Kidney epithelial cell (primary cell): Measurements from ENCODE around the gene MSX1. TPM values are rescaled to one million over a fixed set of nuclear protein-coding genes. Genes with fewer than 3 reads are reported as not detected.

Experiments
- DNase-seq: peaks from one replicate; pipeline ENCODE4 v3.0.0-alpha.2; 2010; ENCODE audit warnings: low read depth
- H3K27me3 ChIP-seq: 2 replicates; pipeline ENCODE4 v1.6.0; 2011; ENCODE audit warnings: low read length; ENCODE audit not compliant: control insufficient read depth, insufficient read depth
- H3K36me3 ChIP-seq: 2 replicates; pipeline ENCODE4 v1.5.1; 2011; ENCODE audit warnings: low read length; ENCODE audit not compliant: control insufficient read depth, insufficient read depth
- H3K4me3 ChIP-seq: 2 replicates; pipeline ENCODE4 v1.5.1; 2011; ENCODE audit warnings: low read depth, mild to moderate bottlenecking, control low read depth, low read length
- CTCF ChIP-seq: IDR thresholded peaks from 2 replicates; pipeline ENCODE4 v1.5.1; 2011; ENCODE audit warnings: mild to moderate bottlenecking, moderate library complexity, low read length, control low read depth, inconsistent platforms; ENCODE audit not compliant: insufficient read depth, poor library complexity, severe bottlenecking
- total RNA-seq: library from RNA; depleted of rRNA; stranded (reverse); fragments of >200 nt; gene quantifications from 2 replicates; pipeline ENCODE4 v1.2.3, GENCODE V29; 2015

The MSX1 gene
- total RNA-seq, 1 donor from 2014 or later, result 1.6 TPM

GRCh38 chr4:4837316-4837715, 22.1 kb upstream of the MSX1 start:
- Histone ChIP-seq H3K4me3 (no peak overlapping the region), H3K36me3 (no peaks in the 10 kb centered on the region), H3K27me3 (peaks cover 3% of the 10 kb centered on the region)
- no peak for DNase-seq
- TF ChIP-seq CTCF, result no peak

GRCh38 chr4:4838051-4838935, 21.2 kb upstream of the MSX1 start:
- Histone ChIP-seq H3K4me3 (no peak overlapping the region), H3K36me3 (no peaks in the 10 kb centered on the region), H3K27me3 (peaks cover 3% of the 10 kb centered on the region)
- TF ChIP-seq CTCF, result no peak
- DNase-seq, result no peak

GRCh38 chr4:4838936-4839810, 20.3 kb upstream of the MSX1 start:
- no peak overlapping the region for H3K4me3 ChIP-seq
- no peak for DNase-seq
- no peaks in the 10 kb centered on the region for H3K36me3 ChIP-seq
- no peak for TF ChIP-seq CTCF
- H3K27me3 ChIP-seq, result peaks cover 3% of the 10 kb centered on the region

GRCh38 chr4:4840351-4840750, 19.1 kb upstream of the MSX1 start:
- TF ChIP-seq CTCF, result no peak
- Histone ChIP-seq H3K27me3 (peaks cover 5% of the 10 kb centered on the region), H3K36me3 (no peaks in the 10 kb centered on the region), H3K4me3 (no peak overlapping the region)
- DNase-seq, result no peak

GRCh38 chr4:4841156-4841555, 18.3 kb upstream of the MSX1 start:
- no peak for TF ChIP-seq CTCF
- DNase-seq, result no peak
- H3K36me3 ChIP-seq, result no peaks in the 10 kb centered on the region
- no peak overlapping the region for H3K4me3 ChIP-seq
- peaks cover 5% of the 10 kb centered on the region for H3K27me3 ChIP-seq
